ENCODE results near the gene CCDC122.

CCDC122 gene

DNA sequence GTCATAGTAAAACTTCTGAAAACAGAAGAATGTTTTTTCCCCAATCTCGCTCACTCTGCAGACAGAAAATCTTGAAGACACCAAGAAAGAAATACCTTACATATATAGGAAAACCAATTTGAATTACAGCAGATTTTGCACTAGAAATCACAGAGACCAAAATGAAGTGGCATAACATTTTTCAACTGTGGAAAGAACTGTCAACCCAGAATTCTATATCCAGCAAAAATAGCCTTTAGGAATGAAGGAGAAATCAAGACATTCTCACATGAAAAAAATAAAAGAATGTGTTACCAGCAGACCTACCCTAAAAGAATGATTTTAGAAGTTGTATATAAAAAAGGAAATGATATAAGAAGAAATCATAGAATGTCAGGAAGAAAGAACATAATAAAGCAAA is 28.7 kb downstream of the CCDC122 start:
- no peak for DNase-seq

DNA sequence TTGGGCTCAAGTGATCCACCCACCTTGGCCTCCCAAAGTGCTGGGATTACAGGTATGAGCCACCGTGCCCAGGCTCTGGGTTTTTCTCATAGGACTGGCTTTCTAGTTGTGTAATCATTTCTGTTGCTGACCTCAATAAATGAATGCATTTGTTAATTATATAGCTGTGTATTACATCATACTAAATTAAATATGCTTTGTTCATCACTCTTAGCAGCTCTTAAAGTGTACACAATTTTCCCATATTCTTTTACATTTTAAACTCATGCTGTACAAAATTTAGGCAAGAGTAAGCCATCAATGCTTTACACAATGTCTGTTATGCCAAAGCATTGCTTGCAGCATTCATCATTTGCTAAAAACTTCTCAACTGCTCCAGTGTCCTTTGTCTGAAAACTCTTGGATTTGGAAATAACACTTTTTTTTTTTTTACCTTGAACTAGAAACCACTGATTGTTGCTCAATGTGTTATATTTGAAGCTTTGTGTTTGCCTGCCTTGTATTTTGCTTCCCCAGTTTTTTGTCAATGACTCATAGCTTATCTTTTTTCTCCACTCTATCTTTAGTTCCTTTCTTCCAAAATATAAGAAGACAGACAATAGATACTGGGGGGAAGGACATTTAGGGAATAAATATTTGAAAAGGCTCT is 31.4 kb downstream of the CCDC122 start:
- H3K27me3 ChIP-seq (ENCODE audit: insufficient read depth, low read depth, severe bottlenecking), result no peaks in the 10 kb centered on the region
- no peaks in the 10 kb centered on the region for H3K9me3 ChIP-seq (ENCODE audit: severe bottlenecking)
- TF ChIP-seq, protein P1, sequence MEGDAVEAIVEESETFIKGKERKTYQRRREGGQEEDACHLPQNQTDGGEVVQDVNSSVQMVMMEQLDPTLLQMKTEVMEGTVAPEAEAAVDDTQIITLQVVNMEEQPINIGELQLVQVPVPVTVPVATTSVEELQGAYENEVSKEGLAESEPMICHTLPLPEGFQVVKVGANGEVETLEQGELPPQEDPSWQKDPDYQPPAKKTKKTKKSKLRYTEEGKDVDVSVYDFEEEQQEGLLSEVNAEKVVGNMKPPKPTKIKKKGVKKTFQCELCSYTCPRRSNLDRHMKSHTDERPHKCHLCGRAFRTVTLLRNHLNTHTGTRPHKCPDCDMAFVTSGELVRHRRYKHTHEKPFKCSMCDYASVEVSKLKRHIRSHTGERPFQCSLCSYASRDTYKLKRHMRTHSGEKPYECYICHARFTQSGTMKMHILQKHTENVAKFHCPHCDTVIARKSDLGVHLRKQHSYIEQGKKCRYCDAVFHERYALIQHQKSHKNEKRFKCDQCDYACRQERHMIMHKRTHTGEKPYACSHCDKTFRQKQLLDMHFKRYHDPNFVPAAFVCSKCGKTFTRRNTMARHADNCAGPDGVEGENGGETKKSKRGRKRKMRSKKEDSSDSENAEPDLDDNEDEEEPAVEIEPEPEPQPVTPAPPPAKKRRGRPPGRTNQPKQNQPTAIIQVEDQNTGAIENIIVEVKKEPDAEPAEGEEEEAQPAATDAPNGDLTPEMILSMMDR (IDR thresholded peaks at IDR 0.05; ENCODE audit: low read depth, low read length), result no peak
- H3K27ac ChIP-seq, result no peak overlapping the region
- no peak for DNase-seq
- H3K4me3 ChIP-seq (ENCODE audit: low read depth, low read length), result no peak overlapping the region
- no peaks in the 10 kb centered on the region for H3K36me3 ChIP-seq

More for the DNA sequence above, 28.7 kb downstream of the CCDC122 start:
- no peaks in the 10 kb centered on the region for H3K27me3 ChIP-seq (ENCODE audit: insufficient read depth, low read depth, severe bottlenecking)
- no peak overlapping the region for H3K27ac ChIP-seq
- no peaks in the 10 kb centered on the region for H3K9me3 ChIP-seq (ENCODE audit: severe bottlenecking)
- no peak overlapping the region for H3K4me3 ChIP-seq (ENCODE audit: low read depth, low read length)
- no peaks in the 10 kb centered on the region for H3K36me3 ChIP-seq
- TF ChIP-seq, protein P1 (IDR thresholded peaks at IDR 0.05; ENCODE audit: low read depth, low read length), result no peak

DNA sequence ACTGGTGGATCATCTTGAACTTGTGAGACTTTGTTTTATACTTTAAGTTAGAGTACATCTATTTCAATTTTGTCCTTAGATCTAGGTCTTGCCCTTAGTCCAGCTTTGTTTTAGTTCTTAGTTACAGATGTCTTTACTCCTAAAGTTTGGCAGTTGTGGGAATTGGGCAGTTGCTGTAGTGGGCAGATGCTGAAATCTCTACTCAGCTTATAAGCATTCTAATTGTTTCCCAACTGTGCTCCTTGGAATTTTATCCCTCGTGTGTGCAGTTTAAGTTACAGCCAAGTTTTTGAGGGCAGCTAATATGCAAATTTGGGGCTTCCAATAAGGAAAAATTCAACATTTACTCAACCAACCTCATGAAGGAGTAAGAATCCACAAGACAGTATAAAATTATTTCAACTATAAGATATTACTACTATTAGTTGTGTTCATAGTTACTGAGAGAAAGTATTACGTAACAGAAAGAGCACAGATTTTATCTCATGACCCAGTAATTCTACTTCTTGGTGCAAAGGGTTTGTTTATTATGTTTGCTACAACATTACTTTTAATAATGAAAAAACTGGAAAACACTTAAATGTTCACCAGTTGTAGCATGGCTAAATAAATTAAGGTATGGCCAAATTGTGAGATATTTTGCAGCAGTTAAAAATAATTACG is 32.9 kb downstream of the CCDC122 start:
- Histone ChIP-seq H3K4me3 (ENCODE audit: low read depth, low read length) (no peak overlapping the region), H3K9me3 (ENCODE audit: severe bottlenecking) (no peaks in the 10 kb centered on the region), H3K27me3 (ENCODE audit: insufficient read depth, low read depth, severe bottlenecking) (no peaks in the 10 kb centered on the region), H3K36me3 (no peaks in the 10 kb centered on the region), H3K27ac (no peak overlapping the region)
- no peak for DNase-seq
- TF ChIP-seq, protein P1 (IDR thresholded peaks at IDR 0.05; ENCODE audit: low read depth, low read length), result no peak

DNA sequence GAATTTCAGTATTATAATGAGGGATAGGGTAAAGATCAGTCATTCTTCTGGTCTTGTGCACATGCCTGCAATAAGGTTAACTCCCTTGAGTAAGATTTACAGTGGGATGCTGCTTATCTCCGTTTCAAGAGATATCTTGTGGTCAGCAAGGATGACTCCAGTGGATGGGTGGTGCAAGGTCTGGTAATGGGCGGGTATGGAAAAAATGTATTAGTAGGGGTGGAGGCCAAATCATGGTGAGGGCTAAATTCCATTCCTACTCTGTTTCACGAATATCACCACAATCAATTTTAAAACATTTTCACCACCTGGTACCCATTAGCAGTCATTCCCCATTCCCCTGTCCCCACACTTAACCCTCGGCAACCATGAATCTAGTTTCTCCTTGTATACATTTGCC is 40.6 kb downstream of the CCDC122 start:
- Histone ChIP-seq H3K4me3 (ENCODE audit: low read depth, low read length) (no peak overlapping the region), H3K27ac (no peak overlapping the region), H3K27me3 (ENCODE audit: insufficient read depth, low read depth, severe bottlenecking) (no peaks in the 10 kb centered on the region), H3K9me3 (ENCODE audit: severe bottlenecking) (no peaks in the 10 kb centered on the region), H3K36me3 (no peaks in the 10 kb centered on the region)
- no peak for DNase-seq
- TF ChIP-seq, protein P1 (IDR thresholded peaks at IDR 0.05; ENCODE audit: low read depth, low read length), result no peak

DNA sequence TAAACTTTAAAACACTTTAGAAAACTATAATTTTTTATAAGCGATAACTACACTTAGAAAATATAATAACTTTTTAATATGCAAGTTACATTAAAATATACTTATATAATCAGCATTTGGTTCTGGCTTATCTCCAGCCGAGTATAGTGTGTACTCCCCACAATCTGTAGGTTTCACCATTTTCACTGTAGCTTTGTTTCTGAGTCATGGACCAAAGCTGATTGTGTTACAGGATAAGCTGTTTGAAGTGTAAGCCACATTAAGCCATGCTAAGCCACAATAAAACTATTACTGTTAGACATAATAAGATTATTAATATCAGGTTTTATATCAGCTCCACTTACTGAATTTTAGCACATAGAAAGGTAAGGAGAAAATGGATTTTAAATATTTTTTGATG is 43.8 kb downstream of the CCDC122 start:
- no peak overlapping the region for H3K27ac ChIP-seq
- no peaks in the 10 kb centered on the region for H3K27me3 ChIP-seq (ENCODE audit: insufficient read depth, low read depth, severe bottlenecking)
- no peaks in the 10 kb centered on the region for H3K36me3 ChIP-seq
- H3K9me3 ChIP-seq (ENCODE audit: severe bottlenecking), result no peaks in the 10 kb centered on the region
- H3K4me3 ChIP-seq (ENCODE audit: low read depth, low read length), result no peak overlapping the region
- DNase-seq, result no peak
- TF ChIP-seq, protein P1 (IDR thresholded peaks at IDR 0.05; ENCODE audit: low read depth, low read length), result no peak
